IPS DF 6.9 (cell line): ENCODE results near the gene ARHGAP26.
"Not testable (repeated sequence)": the region's sequence is repeated elsewhere in the genome, so short reads cannot be mapped to it uniquely, and the experiment has no call there.

Experiments used
- DNase-seq: peaks from one replicate; pipeline ENCODE4 v3.0.0-alpha.2; 2013; ENCODE audit warnings: low read depth, low spot score
- H3K27ac ChIP-seq: one replicate; pipeline ENCODE4 v1.5.1; 2013; ENCODE audit warnings: low read length, control low read depth
- H3K27me3 ChIP-seq: 2 replicates; pipeline ENCODE4 v1.6.1; 2013; ENCODE audit warnings: mild to moderate bottlenecking, low read length; ENCODE audit not compliant: control insufficient read depth, insufficient read depth
- H3K36me3 ChIP-seq: 2 replicates; pipeline ENCODE4 v1.6.1; 2013; ENCODE audit warnings: low read length; ENCODE audit not compliant: control insufficient read depth, insufficient read depth
- H3K4me1 ChIP-seq: 2 replicates; pipeline ENCODE4 v1.6.1; 2013; ENCODE audit warnings: low read length; ENCODE audit not compliant: control insufficient read depth, insufficient read depth
- H3K4me3 ChIP-seq: 2 replicates; pipeline ENCODE4 v1.5.1; 2013; ENCODE audit warnings: mild to moderate bottlenecking, low read length
- H3K9me3 ChIP-seq: 2 replicates; pipeline ENCODE4 v1.6.1; 2013; ENCODE audit warnings: low read length, inconsistent platforms; ENCODE audit not compliant: control insufficient read depth, insufficient read depth
- whole genome bisulfite sequencing: extraction: QIAGEN DNeasy Blood & Tissue Kit; methylation state at CpG from one replicate; pipeline ENCODE4 v1.1.7; 2013; ENCODE audit warnings: mixed read lengths, missing lambda C conversion rate; ENCODE audit not compliant: insufficient read length, insufficient coverage; 5-methylcytosine and 5-hydroxymethylcytosine counted together

The ARHGAP26 gene

GRCh38 chr5:143084407-143084806, 314.2 kb downstream of the ARHGAP26 start:
- H3K4me3 ChIP-seq, result no peak overlapping the region
- H3K27me3 ChIP-seq, result no peaks in the 10 kb centered on the region
- no peaks in the 10 kb centered on the region for H3K36me3 ChIP-seq
- H3K27ac ChIP-seq, result no peak overlapping the region
- no CpG with 5 or more reads among the region's 9 CpGs for WGBS
- H3K9me3 ChIP-seq, result no peaks in the 10 kb centered on the region
- DNase-seq, result no peak
- H3K4me1 ChIP-seq, result no peaks in the 10 kb centered on the region; the same call in 1 of the 2 replicates

GRCh38 chr5:143085319-143085917, 315.2 kb downstream of the ARHGAP26 start:
- DNase-seq, result no peak
- H3K4me1 ChIP-seq, result no peaks in the 10 kb centered on the region; the same call in 1 of the 2 replicates
- no peaks in the 10 kb centered on the region for H3K9me3 ChIP-seq
- no peaks in the 10 kb centered on the region for H3K36me3 ChIP-seq
- no peak overlapping the region for H3K4me3 ChIP-seq
- no peaks in the 10 kb centered on the region for H3K27me3 ChIP-seq
- WGBS, result no CpG with 5 or more reads among the region's 6 CpGs
- no peak overlapping the region for H3K27ac ChIP-seq

GRCh38 chr5:143086546-143086907, 316.4 kb downstream of the ARHGAP26 start:
- no peak overlapping the region for H3K4me3 ChIP-seq
- no peaks in the 10 kb centered on the region for H3K9me3 ChIP-seq
- no peaks in the 10 kb centered on the region; the same call in 1 of the 2 replicates for H3K4me1 ChIP-seq
- H3K27ac ChIP-seq, result no peak overlapping the region
- no peaks in the 10 kb centered on the region for H3K27me3 ChIP-seq
- no peaks in the 10 kb centered on the region for H3K36me3 ChIP-seq
- WGBS, result no CpG with 5 or more reads among the region's 1 CpG
- DNase-seq, result no peak

GRCh38 chr5:143086908-143087637, 316.9 kb downstream of the ARHGAP26 start:
- Histone ChIP-seq H3K27me3 (no peaks in the 10 kb centered on the region), H3K4me1 (no peaks in the 10 kb centered on the region; the same call in 1 of the 2 replicates), H3K9me3 (no peaks in the 10 kb centered on the region), H3K4me3 (no peak overlapping the region), H3K36me3 (no peaks in the 10 kb centered on the region), H3K27ac (no peak overlapping the region)
- DNase-seq, result no peak
- no CpG with 5 or more reads among the region's 5 CpGs for WGBS

GRCh38 chr5:143088702-143089101, 318.5 kb downstream of the ARHGAP26 start:
- no CpG with 5 or more reads among the region's 11 CpGs for WGBS
- DNase-seq, H3K27ac ChIP-seq: not testable (repeated sequence)

GRCh38 chr5:143090044-143090443, 319.9 kb downstream of the ARHGAP26 start:
- not testable (repeated sequence) for H3K4me1 ChIP-seq, H3K4me3 ChIP-seq, H3K27ac ChIP-seq, H3K36me3 ChIP-seq, H3K27me3 ChIP-seq, H3K9me3 ChIP-seq, DNase-seq
- no CpG with 5 or more reads among the region's 10 CpGs for WGBS

More at GRCh38 chr5:143088702-143089101, 318.5 kb downstream of the ARHGAP26 start:
- not testable (repeated sequence) for H3K4me1 ChIP-seq, H3K27me3 ChIP-seq, H3K36me3 ChIP-seq, H3K9me3 ChIP-seq, H3K4me3 ChIP-seq

GRCh38 chr5:143092711-143093451, 322.7 kb downstream of the ARHGAP26 start:
- H3K9me3 ChIP-seq, H3K27ac ChIP-seq, H3K4me1 ChIP-seq, H3K27me3 ChIP-seq, DNase-seq, H3K4me3 ChIP-seq, H3K36me3 ChIP-seq: not testable (repeated sequence)
- no CpG with 5 or more reads among the region's 8 CpGs for WGBS

- Histone ChIP-seq H3K4me1 (peaks cover 2% of the 10 kb centered on the region), H3K36me3 (no peaks in the 10 kb centered on the region), H3K4me3 (no peak overlapping the region), H3K27ac (no peak overlapping the region), H3K9me3 (no peaks in the 10 kb centered on the region), H3K27me3 (no peaks in the 10 kb centered on the region)
- DNase-seq, result no peak
- no CpG with 5 or more reads among the region's 5 CpGs for WGBS
Measured at GRCh38 chr5:143093452-143094086, 323.4 kb downstream of the ARHGAP26 start.

GRCh38 chr5:143094087-143094521, 323.9 kb downstream of the ARHGAP26 start:
- H3K4me1 ChIP-seq, result peaks cover 2% of the 10 kb centered on the region
- peak; percentile 31 for DNase-seq
- H3K27me3 ChIP-seq, result no peaks in the 10 kb centered on the region
- H3K27ac ChIP-seq, result no peak overlapping the region
- H3K36me3 ChIP-seq, result no peaks in the 10 kb centered on the region
- no CpG with 5 or more reads among the region's 16 CpGs for WGBS
- no peaks in the 10 kb centered on the region for H3K9me3 ChIP-seq
- H3K4me3 ChIP-seq, result no peak overlapping the region

- H3K4me3 ChIP-seq, H3K36me3 ChIP-seq, H3K9me3 ChIP-seq, DNase-seq, H3K27me3 ChIP-seq, H3K27ac ChIP-seq, H3K4me1 ChIP-seq: not testable (repeated sequence)
- WGBS, result no CpG with 5 or more reads among the region's 3 CpGs
Measured at GRCh38 chr5:143094608-143095007, 324.4 kb downstream of the ARHGAP26 start.
